ENCODE measurements around the gene PIAS1.
"Not testable (repeated sequence)": the region's sequence is repeated elsewhere in the genome, so short reads cannot be mapped to it uniquely, and the experiment has no call there.

Gene PIAS1

DNA sequence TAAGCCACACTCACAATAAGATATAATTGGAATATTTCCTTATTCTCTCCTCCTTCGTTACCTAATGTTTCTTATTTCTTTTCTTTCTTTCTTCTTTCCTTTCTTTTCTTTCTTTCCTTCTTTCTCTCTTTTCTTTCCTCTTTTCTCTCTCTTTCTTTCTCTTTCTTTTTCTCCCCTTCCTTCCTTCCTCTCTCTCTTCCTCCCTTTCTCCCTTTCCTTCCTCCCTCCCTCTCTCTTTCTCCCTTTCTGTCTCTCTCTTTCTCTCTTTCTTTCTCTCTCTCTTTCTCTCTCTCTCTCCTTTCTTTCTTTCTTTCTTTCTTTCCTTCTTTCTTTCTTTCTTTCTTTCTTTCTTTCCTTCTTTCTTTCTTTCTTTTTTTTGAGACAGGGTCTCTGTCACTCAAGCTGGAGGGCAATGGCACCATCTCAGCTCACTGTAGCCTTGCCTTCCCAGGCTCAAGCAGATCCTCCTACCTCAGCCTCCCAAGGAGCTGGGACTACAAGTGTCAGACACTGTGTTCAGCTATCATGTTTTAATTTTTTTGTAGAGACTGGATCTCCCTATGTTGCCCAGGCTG is 19.3 kb upstream of the PIAS1 start:
- DNase-seq = no peak

DNA sequence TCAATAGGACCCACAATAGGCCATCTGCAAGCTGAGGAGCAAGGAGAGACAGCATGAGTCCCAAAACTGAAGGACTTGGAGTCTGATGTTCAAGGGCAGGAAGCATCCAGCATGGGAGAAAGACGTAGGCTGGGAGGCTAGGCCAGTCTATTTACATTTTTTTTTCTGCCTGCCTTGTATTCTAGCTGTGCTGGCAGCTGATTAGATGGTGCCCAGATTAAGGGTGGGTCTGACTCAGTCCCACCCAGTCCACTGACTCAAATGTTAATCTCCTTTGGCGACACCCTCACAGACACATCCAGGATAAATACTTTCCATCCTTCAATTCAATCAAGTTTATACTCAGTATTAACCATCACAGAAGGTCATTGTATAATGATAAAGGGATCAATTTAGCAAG is 15.9 kb upstream of the PIAS1 start:
- no peak for DNase-seq

DNA sequence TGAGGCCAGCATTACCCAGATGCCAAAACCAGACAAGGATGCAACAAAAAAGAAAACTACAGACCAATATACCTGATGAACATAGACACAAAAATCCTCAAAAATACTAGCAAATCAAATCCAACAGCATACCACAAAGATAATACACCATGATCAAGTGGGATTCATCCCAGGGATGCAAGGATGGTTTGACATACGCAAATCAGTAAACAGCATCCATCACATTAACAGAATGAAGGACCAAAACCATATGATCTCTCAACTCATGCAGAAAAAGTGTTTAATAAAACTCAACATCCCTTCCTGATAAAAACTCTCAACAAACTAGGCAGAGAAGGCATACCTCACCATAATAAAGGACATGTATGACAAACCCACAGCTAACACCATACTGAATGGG is 14.0 kb upstream of the PIAS1 start:
- DNase-seq = no peak

DNA sequence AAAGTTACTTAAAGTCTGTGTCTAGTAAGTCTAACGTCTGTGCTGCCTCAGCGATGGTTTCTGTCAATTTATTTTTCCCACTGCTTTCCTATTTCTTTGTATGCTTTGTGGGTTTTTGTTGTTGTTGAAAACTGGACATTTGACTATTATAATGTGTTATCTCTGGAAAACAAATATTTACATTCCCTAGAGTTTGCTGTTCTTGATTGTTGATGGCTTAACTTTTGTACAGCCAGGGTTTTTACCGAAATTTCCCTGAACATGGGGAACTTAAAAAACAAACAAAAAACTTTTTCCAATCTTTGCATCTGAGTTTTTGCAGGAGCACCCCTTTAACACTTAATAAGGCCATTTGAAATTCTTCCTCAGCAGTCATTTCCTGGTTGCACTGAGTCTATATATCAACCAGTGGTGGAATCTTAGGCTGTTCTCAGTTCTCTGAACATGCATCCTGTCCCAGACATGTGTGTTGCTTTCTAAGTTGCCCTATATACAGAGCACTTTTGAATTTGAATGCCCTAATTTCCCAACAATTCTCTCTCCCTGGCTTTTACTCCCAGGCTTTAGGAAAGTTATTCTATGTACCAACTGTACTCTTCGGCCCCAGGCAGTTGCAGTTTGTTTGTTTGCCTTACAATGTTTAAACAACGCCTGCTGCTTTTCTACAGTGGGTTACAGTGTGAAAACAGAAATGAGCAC is 11.8 kb upstream of the PIAS1 start:
- DNase-seq = no peak

DNA sequence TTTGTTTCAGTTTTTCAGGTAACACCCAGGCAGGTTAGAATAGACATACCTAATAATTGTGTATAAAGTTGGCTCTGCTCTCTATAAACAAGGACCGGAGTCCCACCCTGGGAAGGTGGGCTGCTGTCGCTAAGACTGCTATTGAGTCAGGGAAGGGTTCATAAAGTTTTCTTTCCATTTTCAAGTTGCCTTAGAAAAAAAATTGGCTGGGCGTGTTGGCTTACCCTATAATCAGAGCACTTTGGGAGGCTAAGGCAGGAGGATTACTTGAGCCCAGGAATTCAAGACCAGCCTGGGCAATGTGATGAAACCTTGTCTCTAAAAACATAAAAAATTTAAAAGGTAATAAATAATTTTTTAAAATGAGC is 11.3 kb upstream of the PIAS1 start:
- DNase-seq = no peak

DNA sequence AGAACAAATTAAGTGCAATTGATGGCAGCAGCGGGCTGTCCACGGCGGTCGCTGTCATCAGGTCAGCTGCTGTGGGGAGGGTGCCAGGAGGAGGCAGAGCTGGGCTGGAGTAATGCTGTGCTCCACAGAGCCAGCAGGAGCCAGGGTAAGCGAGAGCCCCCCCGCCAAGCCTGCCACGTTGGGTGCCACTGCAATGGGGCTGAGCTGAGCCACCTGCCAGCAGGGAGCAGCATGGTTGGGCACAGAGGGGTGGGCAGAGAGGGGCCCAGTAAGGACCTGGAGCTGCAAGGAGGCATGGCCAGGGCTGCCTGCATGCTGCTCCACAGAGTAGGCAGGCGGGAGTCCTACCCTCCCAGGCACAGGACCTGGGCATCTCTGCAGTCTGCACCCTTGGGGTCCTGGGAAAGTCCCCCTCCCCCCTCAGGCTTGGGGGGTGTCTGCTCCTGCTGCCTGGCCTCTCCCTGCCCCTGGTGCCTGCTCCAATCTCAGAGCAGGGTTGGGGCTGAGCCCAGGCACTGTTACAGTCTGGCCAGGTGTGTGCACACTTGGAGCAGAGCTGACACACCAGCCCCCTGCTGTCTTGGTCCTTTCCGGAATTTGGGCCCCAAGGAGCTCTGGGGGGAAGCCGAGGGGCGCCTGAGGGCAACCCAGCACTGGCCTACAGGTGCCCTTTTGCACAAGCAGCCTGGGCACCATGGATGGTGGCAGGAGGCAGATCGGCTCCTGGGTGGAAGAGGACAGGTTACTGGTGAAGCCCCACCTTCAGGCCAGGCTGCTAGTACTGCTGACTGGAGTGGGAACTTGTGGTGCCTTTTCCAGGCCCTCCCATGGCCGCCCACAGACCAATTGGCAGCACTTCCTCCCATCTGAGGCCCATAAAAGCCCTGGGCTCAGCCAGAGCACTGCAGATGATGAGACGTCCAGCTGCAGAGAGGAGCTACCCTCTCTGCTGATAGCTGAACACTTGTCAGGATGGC is 8.5 kb upstream of the PIAS1 start:
- DNase-seq = no peak

DNA sequence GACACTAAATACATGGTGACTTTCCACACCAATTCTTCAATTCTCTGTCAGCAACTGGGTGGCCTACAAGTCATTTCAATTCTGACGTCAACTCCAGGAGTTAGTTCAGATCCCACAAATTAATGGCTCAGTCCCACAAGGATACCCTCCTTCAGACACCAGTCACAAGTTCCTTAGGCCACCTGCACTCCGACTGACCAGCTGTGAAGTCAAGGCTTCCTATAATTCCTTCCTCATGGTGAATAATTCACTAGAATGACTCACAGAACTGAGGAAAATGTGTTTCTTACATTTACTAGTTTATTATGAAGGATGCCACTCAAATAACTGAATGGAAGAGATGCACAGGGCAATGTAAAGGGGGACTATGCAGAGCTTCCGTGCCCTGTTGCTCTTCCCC is 6.3 kb upstream of the PIAS1 start:
- no peak for DNase-seq

DNA sequence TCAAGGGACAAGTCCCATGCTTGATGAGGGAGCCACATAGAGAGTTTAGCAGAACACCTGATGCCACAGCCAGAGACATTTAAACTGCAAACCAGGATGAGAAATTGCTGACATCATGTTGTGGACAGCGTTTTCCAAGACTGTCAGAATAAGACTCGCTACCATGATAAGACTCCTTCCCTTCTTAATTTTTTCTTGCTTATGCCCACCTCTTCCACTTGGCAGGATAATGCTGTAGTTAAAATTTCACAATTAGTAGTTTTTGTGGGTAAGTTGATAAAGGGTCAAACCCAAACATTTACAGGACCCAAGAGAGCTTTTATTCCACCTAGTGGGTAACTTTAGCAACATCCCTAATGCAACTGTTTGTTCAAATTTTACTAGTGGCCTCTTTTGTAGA is 3.0 kb upstream of the PIAS1 start:
- no peak for DNase-seq

DNA sequence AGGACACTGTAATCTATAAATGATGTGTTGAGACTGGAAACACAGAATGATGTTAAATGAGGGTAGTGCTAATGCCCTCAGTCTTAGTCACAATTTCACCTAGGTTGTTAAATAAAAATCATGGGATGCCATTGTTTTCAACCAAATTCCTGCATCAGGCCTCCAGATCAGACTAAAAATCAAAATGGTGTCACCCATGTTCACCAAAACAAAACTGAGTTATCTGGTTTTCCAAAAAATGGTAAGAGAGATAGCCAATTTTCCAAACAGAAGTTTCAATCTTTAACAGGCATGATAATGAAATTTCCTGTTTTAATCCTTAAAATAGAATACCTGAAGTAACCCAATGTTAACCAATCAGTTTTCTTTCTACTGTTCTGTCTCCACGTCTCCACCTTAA is 2.2 kb upstream of the PIAS1 start:
- DNase-seq = no peak

DNA sequence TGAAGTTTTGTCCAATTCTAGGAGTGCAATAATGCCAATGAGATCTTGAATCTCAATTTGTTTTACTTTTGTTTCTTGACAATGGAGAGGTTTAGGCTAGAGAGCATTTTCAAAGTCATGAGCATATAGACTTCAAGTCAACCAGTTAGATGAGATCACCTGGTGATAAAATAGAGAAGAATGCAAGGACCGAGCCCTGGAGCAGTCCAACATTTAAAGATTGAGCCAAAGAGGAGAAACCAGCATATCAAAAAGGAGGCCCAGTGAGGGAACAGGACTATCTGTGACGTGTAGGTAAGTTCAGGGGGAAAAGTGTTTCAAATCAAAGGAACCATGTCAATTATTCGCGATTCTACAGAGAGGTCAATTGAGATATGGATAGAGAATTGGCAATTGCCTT is 1.7 kb upstream of the PIAS1 start:
- no peak for DNase-seq

DNA sequence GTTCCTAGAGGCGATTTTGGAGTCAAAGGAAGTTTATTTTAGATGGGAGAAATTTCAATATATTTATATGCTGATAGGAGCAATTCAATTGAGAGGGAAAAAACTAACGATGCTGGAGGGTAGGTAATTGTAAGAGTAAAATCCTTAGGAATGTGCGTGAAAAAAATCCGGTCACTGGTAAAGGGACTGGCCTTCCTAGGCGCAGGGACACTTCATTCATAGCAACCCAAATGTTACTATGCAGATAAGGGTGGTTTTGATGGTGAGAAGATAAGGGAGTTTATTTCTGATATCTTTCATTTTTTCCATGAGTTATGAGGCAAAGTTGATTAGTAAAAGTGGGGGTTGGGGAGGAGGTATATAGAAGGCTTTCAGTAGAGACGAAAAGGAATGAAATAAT is 1.1 kb upstream of the PIAS1 start:
- no peak for DNase-seq

DNA sequence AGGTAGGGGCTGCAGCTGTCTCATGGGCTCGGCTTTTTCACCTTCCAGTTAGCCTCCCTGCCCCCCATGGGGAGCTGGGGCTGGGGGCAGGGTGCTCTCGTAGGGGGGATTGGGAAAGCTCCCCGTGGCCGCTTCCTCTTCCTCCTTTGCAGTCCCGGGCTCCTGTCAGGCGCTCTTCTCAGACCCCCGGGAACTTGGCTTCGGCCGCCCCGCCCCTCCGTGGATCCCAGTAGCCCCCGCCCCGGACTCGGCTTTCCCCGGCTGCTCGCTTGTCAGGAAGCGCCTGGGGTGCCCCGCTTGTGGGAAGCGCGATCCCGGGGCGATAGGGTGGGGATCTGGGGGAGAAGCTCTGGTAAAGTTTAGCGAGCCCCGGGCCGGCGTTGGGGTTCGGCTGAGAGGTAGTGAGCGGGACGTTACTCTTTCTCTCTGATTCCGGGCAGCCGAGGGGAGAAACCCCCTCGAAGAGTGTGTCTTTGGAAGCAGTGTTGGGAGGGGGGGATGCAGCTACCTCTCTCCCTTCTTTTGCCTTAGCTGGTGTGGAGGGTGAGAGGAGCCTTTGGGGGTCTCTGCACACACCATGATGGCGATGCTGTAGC is 611 bp downstream of the PIAS1 start:
- DNase-seq = peak; percentile 46

DNA sequence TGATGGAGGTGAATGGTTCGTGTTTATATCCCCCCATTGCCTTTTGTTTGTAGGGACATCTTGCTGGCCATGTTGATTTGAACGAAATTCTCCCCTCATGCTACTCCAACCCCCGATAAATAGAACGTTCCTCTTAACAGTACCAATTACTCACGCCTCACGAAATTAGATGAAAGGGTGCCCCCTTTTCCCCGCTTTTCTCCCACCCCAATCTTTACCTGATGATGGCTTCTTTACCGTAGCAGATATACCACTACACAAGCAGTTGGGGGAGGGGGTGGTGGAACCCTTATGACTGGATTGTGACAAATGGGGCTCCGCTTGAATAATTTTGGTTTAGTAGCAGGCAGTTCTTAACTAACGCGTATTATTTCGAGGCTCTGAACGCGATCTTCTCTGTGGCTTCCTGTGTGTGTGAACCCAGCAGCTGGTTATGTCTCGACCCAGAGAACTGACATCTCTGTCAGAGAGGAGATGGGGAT is 1.1 kb downstream of the PIAS1 start:
- peak; percentile 83 for DNase-seq

DNA sequence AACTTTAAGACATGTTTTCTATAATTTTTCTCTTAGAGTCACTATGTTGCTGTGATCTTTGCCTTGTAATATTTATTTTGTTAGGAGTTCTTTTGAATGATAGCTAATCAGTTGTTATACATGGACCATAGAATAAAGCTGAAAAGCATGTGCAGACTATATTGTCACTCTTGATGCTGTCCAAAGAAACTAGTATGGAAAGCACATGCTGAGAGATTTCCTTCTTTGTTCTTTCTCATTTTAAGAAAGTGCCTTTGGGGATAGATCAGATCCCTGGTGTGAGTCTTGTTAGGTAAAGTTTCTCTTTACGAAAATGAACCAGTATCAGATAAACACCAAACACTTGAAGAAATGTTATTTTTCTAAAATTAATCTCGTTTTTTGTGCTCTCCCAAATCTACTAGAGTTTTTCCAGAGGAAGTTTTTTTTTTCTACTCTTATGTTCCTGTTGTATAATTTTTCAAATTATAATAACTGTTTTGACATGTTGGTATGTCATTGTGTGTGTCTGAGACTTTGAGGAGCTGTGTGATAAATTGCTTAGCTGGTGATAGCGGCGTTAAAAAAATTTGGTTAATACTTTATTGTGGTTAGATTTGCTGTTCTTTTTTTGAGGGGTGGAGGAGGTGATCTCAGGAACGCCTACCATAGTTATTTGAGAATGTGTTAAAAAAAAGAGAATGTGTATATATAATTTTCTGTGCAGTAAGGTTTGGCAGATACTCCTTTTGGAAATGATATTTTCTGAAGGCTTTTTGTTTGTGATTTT is 2.2 kb downstream of the PIAS1 start:
- no peak for DNase-seq

DNA sequence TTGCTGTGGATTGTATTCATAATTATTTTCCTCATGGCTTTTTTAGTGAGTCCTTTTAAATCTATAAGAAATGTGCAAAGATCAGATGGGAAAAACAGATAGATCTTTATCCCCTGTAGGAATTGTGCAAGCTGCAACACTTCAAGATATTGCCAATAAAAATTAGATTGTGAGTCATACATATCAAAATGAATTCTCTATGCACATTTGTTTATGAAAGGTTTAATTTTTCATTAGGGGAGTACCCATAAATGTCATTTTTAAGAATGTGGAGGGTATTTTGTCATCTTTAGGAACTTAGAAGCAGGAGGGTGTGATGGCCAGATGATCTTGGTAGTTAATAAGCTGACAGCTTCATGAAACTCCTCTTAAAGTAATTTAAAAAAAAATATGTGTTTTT is 2.9 kb downstream of the PIAS1 start:
- DNase-seq = no peak

DNA sequence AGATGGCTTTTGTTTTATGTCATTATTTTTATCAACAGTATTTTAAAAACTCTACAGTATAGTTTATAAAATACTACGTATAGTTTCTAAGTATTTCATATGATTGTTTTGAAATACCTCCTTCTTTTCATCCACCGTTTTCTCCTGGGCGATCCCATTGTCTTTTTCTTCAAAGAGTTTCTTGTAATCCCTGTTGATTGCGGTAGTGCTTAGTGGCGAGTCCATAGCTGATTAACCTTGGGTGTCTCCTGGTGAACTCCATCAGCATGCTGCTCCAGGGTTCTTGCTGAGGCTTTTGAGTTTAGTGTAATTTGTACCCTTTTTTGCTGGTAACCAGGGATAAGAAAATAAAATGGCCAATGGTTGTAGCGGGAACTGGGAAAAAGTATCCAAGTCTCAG is 3.6 kb downstream of the PIAS1 start:
- DNase-seq = no peak

DNA sequence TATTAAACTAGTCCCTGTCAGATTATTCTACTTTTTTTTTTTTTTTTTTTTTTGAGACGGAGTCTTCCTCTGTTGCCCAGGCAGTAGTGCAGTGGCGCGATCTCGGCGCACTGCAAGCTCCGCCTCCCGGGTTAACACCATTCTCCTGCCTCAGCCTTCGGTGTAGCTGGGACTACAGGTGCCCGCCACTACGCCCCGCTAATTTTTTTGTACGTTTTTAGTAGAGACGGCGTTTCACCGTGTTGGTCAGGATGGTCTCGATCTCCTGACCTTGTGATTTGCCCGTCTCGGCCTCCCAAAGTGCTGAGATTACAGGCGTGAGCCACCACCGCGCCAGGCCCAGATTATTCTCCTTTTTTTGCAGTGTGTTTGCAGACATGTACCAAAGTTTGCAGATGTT is 4.9 kb downstream of the PIAS1 start:
- not testable (repeated sequence) for DNase-seq

DNA sequence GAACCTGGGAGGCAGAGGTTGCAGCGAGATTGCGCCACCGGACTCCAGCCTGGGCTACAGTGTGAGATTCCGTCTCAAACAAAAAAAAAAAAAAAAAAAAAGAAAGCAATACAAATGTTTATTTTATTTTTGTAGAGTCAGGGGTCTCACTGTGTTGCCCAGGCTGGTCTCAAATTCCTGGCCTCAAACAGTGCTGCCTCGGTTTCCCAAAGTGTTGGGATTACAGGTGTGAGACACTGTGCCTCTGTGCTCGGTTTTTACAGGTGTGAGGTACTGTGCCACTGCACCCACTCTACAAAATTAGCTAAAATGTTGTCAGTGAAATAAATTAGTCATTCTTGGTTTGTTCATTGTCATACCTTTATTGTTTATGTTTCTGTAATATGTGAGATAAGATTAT is 5.5 kb downstream of the PIAS1 start:
- no peak for DNase-seq

DNA sequence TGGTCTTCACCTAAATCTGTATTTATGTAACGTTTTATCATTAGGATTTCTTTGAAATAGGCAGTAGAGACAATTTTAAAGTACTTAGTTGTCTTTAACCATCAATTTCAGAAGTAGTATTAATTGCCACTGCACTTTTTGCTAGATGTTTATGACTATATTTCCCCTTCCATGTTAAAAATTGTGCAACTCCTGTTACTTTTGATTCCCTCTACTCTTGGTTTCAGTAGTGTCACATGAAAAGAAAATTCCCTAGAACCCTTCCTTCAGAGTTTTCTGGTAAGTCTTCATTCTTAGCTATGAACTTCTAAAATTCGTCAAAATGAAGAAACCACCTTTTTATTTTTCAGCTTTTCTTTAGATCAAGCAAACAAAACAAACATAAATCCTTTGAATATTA is 7.1 kb downstream of the PIAS1 start:
- DNase-seq = no peak

DNA sequence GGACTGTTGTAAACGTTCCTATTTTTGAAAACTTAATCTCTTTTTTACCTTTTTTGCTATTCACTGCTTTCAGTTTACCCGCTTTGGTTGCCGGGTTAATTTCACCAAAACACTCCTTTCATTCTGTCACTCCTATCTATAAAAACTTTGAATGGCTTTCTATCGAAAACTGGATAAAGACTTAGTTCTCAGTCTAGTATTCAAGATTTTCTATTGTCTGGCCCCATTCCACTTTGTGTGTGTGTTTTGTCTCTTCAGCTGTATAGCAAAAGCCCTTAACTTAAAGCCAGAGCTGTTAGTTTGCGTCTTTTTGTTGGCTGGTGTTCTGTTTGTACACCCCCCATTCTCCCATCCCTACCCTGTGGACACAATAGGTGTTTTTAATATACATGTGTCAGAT is 7.5 kb downstream of the PIAS1 start:
- no peak for DNase-seq

DNA sequence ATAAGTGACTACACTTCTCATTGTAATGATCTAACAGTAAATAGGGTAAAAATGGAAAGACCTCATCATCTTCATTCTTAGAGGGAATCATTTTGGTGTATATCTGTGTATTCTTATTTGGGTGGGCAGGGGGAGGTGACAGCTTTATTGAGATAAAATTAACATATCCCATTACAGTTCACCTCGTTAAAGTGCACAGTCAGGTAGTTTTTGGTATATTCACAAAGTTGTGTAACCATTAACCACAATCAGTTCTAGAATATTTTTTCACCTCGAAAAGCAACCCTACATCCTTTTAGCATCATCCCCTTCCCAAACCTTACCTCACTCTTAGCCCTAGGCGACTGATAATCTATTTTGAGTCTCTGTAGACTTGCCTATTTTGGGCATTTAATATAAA is 8.1 kb downstream of the PIAS1 start:
- no peak for DNase-seq

DNA sequence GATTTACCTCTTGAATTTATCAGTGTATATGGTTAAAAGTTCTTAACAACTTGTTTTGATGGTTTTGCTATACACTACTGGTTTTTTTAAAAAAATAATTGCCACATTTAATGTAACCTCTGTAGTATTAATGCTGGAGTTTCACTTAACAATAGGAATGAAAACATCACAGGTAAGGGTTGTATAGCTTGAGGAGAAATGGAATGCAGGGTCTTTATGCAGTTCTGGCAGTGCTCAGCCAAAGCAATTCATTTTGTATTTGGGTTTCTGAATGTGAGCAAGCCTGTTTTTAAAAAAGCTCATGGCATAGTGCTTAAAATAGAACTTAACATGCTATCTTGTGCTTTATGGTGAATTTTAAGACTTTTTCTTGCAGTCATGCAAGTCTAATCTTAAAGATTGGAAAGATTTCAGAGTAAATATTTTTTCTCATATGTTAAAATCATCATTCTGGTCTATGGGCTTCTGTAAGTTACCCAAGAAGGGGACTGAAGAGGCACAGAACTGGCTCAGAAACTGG is 8.9 kb downstream of the PIAS1 start:
- DNase-seq = no peak

DNA sequence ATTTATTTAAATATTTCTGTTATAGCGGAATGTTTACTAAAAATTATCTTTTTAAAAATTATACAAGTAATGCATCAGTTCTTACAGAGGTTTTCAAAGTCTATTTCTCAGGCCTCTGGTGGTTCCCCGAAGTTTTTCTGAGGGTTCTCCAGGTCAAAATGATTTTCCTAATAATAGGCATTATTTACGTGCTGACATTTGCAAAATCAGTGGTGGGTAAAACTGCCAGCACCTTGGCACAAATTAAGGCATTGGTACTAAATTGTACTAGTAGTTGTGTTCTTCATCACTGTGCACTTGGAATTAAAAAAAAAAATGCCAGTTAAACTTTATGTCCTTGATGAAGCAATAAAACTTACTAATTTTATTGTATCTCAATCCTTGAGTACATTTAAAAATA is 9.5 kb downstream of the PIAS1 start:
- DNase-seq = no peak

All from activated CD4-positive, alpha-beta T cell treated with anti-CD3 and anti-CD28 coated beads for 48 hours (primary cell).